WTC11 (cell line): ENCODE measurements around the gene R3HDM4.

Source experiments
- ATF3 ChIP-seq: sonication (generic); formaldehyde crosslinking; conservative IDR thresholded peaks from 2 replicates; pipeline ENCODE4 v1.8.1; 2022; ENCODE audit warnings: mild to moderate bottlenecking, missing genetic modification reagents
- CTCF ChIP-seq: fragments of 200-600 bp; IDR thresholded peaks from 2 replicates; pipeline ENCODE4 v1.8.0; 2022; ENCODE audit warnings: antibody characterized with exemption
- E2F4 ChIP-seq: sonication (generic); formaldehyde crosslinking; IDR thresholded peaks from 2 replicates; pipeline ENCODE4 v1.8.1; 2022; ENCODE audit warnings: low read depth, mild to moderate bottlenecking, moderate library complexity, missing genetic modification reagents, borderline replicate concordance
- JUN ChIP-seq: sonication (generic); formaldehyde crosslinking; IDR thresholded peaks from 2 replicates; pipeline ENCODE4 v1.8.0; 2023; ENCODE audit warnings: mild to moderate bottlenecking, missing genetic modification reagents
- TEAD1 ChIP-seq: sonication (generic); formaldehyde crosslinking; IDR thresholded peaks from 2 replicates; pipeline ENCODE4 v1.8.0; 2022; ENCODE audit warnings: mild to moderate bottlenecking, missing genetic modification reagents
- USF2 ChIP-seq: sonication (generic); formaldehyde crosslinking; IDR thresholded peaks from 2 replicates; pipeline ENCODE4 v1.8.1; 2023; ENCODE audit warnings: mild to moderate bottlenecking, missing genetic modification reagents, moderate library complexity
- ZNF138 ChIP-seq: sonication (generic); formaldehyde crosslinking; conservative IDR thresholded peaks from 2 replicates; pipeline ENCODE4 v1.8.1; 2022; ENCODE audit warnings: mild to moderate bottlenecking, moderate library complexity, missing genetic modification reagents

GRCh38 chr19:924553-925086, 11.6 kb upstream of the R3HDM4 start:
- no peak for TF ChIP-seq TEAD1 (CRISPR knock-in tag)
- TF ChIP-seq CTCF: no peak
- no peak for TF ChIP-seq E2F4
- no peak for TF ChIP-seq JUN (CRISPR knock-in tag)
- no peak for TF ChIP-seq ATF3
- TF ChIP-seq ZNF138: no peak
- no peak; the same call in 1 of the 2 replicates for TF ChIP-seq USF2
